GM23248 (cell line): Measurements from ENCODE around the gene IL1R1.

Source experiments
- EZH2 ChIP-seq: fragments of 200-600 bp; sonication (generic); IDR thresholded peaks from 2 replicates; pipeline ENCODE4 v1.6.1; 2018; ENCODE audit warnings: antibody characterized with exemption, mild to moderate bottlenecking; ENCODE audit not compliant: insufficient read depth, poor library complexity, severe bottlenecking
- EZH2phosphoT487 ChIP-seq: fragments of 200-600 bp; sonication (generic); IDR thresholded peaks from 2 replicates; pipeline ENCODE4 v1.6.1; 2018; ENCODE audit warnings: antibody characterized with exemption, moderate library complexity, mild to moderate bottlenecking, low read depth; ENCODE audit not compliant: insufficient read depth

DNA sequence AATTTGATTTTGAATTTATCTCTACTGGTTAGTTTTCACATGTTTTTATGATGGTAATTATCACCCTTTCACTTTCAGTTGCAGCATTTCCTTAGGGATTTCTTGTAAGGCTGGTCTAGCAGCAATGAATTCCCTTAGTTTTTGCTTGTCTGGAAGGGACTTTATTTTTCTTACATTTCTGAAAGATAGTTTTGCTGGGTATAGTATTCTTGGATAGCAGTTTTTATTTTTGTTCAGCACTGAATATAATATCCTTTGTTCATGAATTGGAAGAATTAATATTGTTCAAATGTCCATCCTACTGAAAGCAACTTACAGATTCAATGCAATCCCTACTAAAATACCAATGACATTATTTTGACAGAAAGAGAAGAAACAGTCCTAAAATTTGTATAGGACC, 74.5 kb downstream of the IL1R1 start:
- no peak for TF ChIP-seq EZH2phosphoT487
- TF ChIP-seq EZH2 = no peak
